ENCODE data around the gene CX3CL1.

- TF ChIP-seq POLR2AphosphoS5 (IDR thresholded peaks at IDR 0.05) (no peak), CTCF (IDR thresholded peaks at IDR 0.05) (no peak)
These were observed 14.2 kb upstream of the CX3CL1 start for GRCh38 chr16:57358086-57358420.

All from breast epithelium (tissue), 3 donors.